Effector CD8-positive, alpha-beta T cell (primary cell): ENCODE results near the gene CEBPE.

ENCODE experiments used
- DNase-seq: peaks from one replicate; lab custom pipeline; 2025; lab: John Stamatoyannopoulos, UW

CEBPE gene

GRCh38 chr14:23102801-23103200 is 16.3 kb downstream of the CEBPE start:
- DNase-seq = no peak

- no peak for DNase-seq
These were observed 16.9 kb downstream of the CEBPE start for GRCh38 chr14:23101986-23102625.

GRCh38 chr14:23101213-23101970 is 17.7 kb downstream of the CEBPE start:
- DNase-seq = no peak

- no peak for DNase-seq
These were observed 19.7 kb downstream of the CEBPE start for GRCh38 chr14:23099212-23099861.

GRCh38 chr14:23097786-23098185 is 21.3 kb downstream of the CEBPE start:
- DNase-seq = no peak

GRCh38 chr14:23095196-23096108 is 23.6 kb downstream of the CEBPE start, which contains the start of gene C14orf119:
TSS of gene C14orf119 (plus strand) at chr14:23095505. CDS start at chr14:23097659, 2,154 bp downstream.
- no peak for DNase-seq

- no peak for DNase-seq
These were observed 24.3 kb downstream of the CEBPE start, which contains the start of gene ACIN1 for GRCh38 chr14:23094666-23095195. TSS of gene ACIN1 (minus strand) at chr14:23095136. CDS start at chr14:23095112, 24 bp downstream.

- DNase-seq = no peak
These were observed 24.9 kb downstream of the CEBPE start for GRCh38 chr14:23093991-23094665.

GRCh38 chr14:23093526-23093925 is 25.5 kb downstream of the CEBPE start:
- DNase-seq = no peak

- DNase-seq = no peak
These were observed 26.0 kb downstream of the CEBPE start for GRCh38 chr14:23093104-23093503.

GRCh38 chr14:23091294-23092225 is 27.5 kb downstream of the CEBPE start:
- no peak for DNase-seq

- no peak for DNase-seq
These were observed 28.8 kb downstream of the CEBPE start for GRCh38 chr14:23090254-23090636.

GRCh38 chr14:23089498-23090253 is 29.4 kb downstream of the CEBPE start:
- no peak for DNase-seq

GRCh38 chr14:23086565-23086964 is 32.5 kb downstream of the CEBPE start:
- no peak for DNase-seq

GRCh38 chr14:23085458-23085857 is 33.6 kb downstream of the CEBPE start:
- no peak for DNase-seq

GRCh38 chr14:23080474-23080873 is 38.6 kb downstream of the CEBPE start:
- no peak for DNase-seq

- DNase-seq = no peak
These were observed 39.3 kb downstream of the CEBPE start for GRCh38 chr14:23079716-23080115.

GRCh38 chr14:23078692-23079116 is 40.4 kb downstream of the CEBPE start:
- no peak for DNase-seq

GRCh38 chr14:23077962-23078361 is 41.1 kb downstream of the CEBPE start:
- no peak for DNase-seq
